Calu3 (cell line): Measurements from ENCODE around the gene ZDHHC6. TPM values are rescaled to one million over a fixed set of nuclear protein-coding genes. Genes with fewer than 3 reads are reported as not detected.
A peak's percentile ranks its signal among the peaks of the same experiment; 100 is the strongest.
"Not testable (repeated sequence)": the region's sequence is repeated elsewhere in the genome, so short reads cannot be mapped to it uniquely, and the experiment has no call there.

Experiments used
- BruUV-seq: library from RNA; stranded (reverse); fragments of 400-500 nt; replicated peaks from 2 replicates; lab custom pipeline; 2021; lab: Mats Ljungman, UMichigan
- CTCF ChIA-PET: fragments of 300-600 bp; sonication (Branson Sonifier 250); formaldehyde crosslinking; loops from one replicate; lab custom pipeline; 2022; ENCODE audit warnings: antibody characterized with exemption; lab: Charles Lee
- DNase-seq: peaks from one replicate; pipeline ENCODE4 v3.0.0; 2022
- H3K27ac Mint-ChIP-seq: one replicate; pipeline ENCODE4 v1.8.0; 2022; ENCODE audit warnings: mixed read lengths; ENCODE audit not compliant: unreplicated experiment
- H3K27me3 Mint-ChIP-seq: one replicate; pipeline ENCODE4 v1.8.0; 2022; ENCODE audit warnings: mixed read lengths; ENCODE audit not compliant: unreplicated experiment
- H3K36me3 Mint-ChIP-seq: one replicate; pipeline ENCODE4 v1.8.0; 2022; ENCODE audit warnings: mild to moderate bottlenecking, moderate library complexity, mixed read lengths; ENCODE audit not compliant: insufficient read depth, unreplicated experiment
- H3K4me1 Mint-ChIP-seq: one replicate; pipeline ENCODE4 v1.8.0; 2022; ENCODE audit warnings: mild to moderate bottlenecking, low read depth, mixed read lengths; ENCODE audit not compliant: unreplicated experiment
- H3K4me3 Mint-ChIP-seq: one replicate; pipeline ENCODE4 v1.8.0; 2022; ENCODE audit warnings: mild to moderate bottlenecking, low read depth, moderate library complexity, mixed read lengths; ENCODE audit not compliant: unreplicated experiment
- H3K9me3 Mint-ChIP-seq: one replicate; pipeline ENCODE4 v1.8.0; 2022; ENCODE audit warnings: low read depth, mixed read lengths; ENCODE audit not compliant: unreplicated experiment
- CTCF ChIP-seq: fragments of 200-600 bp; IDR thresholded peaks from one replicate; pipeline ENCODE4 v1.8.0; 2022; ENCODE audit warnings: antibody characterized with exemption; ENCODE audit not compliant: unreplicated experiment
- intact Hi-C: fragments of 100-400 bp; cut with micrococcal nuclease; formaldehyde crosslinking; loops from one replicate; pipeline ENCODE4 v1.10.0; 2022; ENCODE audit not compliant: unreplicated experiment
- total RNA-seq: library from RNA; stranded (reverse); gene quantifications from 2 replicates; pipeline ENCODE4 v1.2.3, GENCODE V29; 2022

The ZDHHC6 gene
- total RNA-seq, 1 experiment from 2014 or later, result 28.7 TPM

DNA sequence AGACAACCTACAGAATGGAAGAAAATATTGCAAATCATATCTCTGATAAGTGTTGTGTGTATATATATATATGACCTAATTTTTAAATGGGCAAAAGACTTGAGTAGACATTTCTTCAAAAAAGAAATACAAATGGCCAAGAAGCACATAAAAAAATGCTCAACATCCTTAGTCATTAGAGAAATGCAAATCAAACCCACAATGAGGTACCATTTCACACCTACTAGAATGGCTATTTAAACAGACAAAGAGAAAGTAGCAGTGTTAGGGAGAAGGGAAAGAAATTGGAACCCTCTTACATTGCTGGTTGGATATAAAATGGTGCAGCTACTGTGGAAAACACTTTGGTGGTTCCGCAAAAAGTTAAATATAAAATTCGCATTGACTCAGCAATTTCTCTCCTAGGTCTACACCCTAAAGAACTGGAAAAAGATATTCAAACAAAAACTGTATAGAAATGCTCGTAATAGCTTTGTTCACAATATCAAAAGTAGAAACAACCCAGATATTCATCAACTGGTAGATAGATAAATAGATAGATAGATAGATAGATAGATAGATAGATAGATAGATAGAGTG is 56.5 kb downstream of the ZDHHC6 start:
- H3K27ac Mint-ChIP-seq, result peak overlapping the region; percentile 92
- intact Hi-C loops, result loop anchor here (5.0 kb wide), 1 partner anchor 58 kb away; no protein-coding TSS in a partner anchor
- no peak overlapping the region for H3K4me3 Mint-ChIP-seq
- no peak for TF ChIP-seq CTCF
- DNase-seq, result no peak
- no peaks in the 10 kb centered on the region for H3K27me3 Mint-ChIP-seq
- peaks cover 11% of the 10 kb centered on the region for H3K36me3 Mint-ChIP-seq
- TSS peak; percentile 27 for BruUV-seq
- no peaks in the 10 kb centered on the region for H3K9me3 Mint-ChIP-seq
- H3K4me1 Mint-ChIP-seq, result peaks cover 44% of the 10 kb centered on the region
- CTCF ChIA-PET, result interaction anchor here (0.6 to 1.2 kb wide), 2 partner anchors 16 to 53 kb away, joined by 3 read pairs; no protein-coding TSS in a partner anchor

DNA sequence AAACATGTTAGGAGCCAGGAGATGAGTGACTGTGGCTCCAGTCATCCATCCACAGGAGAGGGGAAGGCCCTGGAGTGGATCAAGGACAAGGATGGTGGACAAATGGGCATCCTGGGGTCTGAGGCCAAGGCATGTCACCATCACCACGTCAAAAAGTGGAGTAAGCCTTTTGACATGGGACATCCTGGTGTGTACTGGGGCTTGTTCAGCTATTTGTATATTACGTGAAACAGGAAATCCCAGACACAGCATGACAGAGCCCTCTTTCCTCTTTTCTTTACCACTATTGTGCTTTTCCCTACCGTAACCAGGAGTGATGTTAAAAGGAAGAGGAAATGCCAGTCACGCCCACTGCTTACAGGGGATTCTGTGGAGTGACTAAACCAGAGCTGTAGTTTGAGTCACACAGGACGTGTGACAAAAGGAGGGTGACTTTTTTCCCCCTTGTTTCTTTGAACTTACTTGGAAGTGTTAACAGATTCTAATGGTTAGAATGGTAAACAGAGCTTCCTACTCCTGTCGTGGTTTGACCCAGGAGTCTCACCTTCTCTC is 57.4 kb downstream of the ZDHHC6 start:
- no peaks in the 10 kb centered on the region for H3K9me3 Mint-ChIP-seq
- TF ChIP-seq CTCF, result no peak
- CTCF ChIA-PET, result interaction anchor here (0.6 to 1.2 kb wide), 3 partner anchors 9 to 52 kb away, joined by 3 read pairs; no protein-coding TSS in a partner anchor
- peak; percentile 62 for DNase-seq
- H3K4me1 Mint-ChIP-seq, result peaks cover 53% of the 10 kb centered on the region
- BruUV-seq, result no TSS peak
- peaks cover 13% of the 10 kb centered on the region for H3K36me3 Mint-ChIP-seq
- intact Hi-C loops, result no loop called here
- no peak overlapping the region for H3K4me3 Mint-ChIP-seq
- peak overlapping the region; percentile 92 for H3K27ac Mint-ChIP-seq
- H3K27me3 Mint-ChIP-seq, result no peaks in the 10 kb centered on the region

- Mint-ChIP-seq H3K4me3 (no peak overlapping the region), H3K27ac (peak overlapping the region; percentile 92), H3K36me3 (peaks cover 18% of the 10 kb centered on the region), H3K9me3 (no peaks in the 10 kb centered on the region), H3K27me3 (no peaks in the 10 kb centered on the region), H3K4me1 (peaks cover 61% of the 10 kb centered on the region)
- intact Hi-C loops, result no loop called here
- CTCF ChIA-PET, result no interaction called here
- no TSS peak for BruUV-seq
- no peak for DNase-seq
- TF ChIP-seq CTCF, result no peak
Measured at GRCh38 chr10:112388548-112388947, 58.2 kb downstream of the ZDHHC6 start.

- intact Hi-C loops, BruUV-seq: not testable (repeated sequence)
- H3K27ac Mint-ChIP-seq, result peak overlapping the region; percentile 92
Measured at GRCh38 chr10:112388056-112388455, 58.7 kb downstream of the ZDHHC6 start.

DNA sequence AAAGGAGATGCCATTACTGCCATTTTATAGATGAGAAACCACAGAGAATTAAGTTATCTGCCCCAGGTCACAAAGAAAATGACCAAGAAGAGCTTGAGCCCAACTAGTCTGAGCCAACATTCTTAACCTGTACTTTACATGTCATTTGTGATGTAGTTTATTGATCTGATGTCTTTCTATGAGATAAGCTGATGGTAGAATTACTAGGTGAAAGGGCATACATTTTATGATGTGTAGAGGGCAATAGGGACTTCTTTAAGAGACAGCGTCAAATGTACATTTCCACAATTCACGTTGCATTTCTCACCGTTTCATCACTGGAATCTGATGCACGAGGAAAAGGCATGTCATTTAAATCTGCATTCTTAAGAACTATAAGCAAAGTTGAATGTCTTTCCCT is 61.5 kb downstream of the ZDHHC6 start:
- no peak for TF ChIP-seq CTCF
- Mint-ChIP-seq H3K4me3 (no peak overlapping the region), H3K4me1 (peaks cover 74% of the 10 kb centered on the region), H3K9me3 (no peaks in the 10 kb centered on the region), H3K27ac (peak overlapping the region; percentile 91), H3K36me3 (peaks cover 15% of the 10 kb centered on the region), H3K27me3 (no peaks in the 10 kb centered on the region)
- no peak for DNase-seq
- CTCF ChIA-PET, result interaction anchor here (1.0 kb wide), 1 partner anchor 9 kb away, joined by 3 read pairs; no protein-coding TSS in a partner anchor
- no TSS peak for BruUV-seq
- intact Hi-C loops, result no loop called here

More at GRCh38 chr10:112388056-112388455, 58.7 kb downstream of the ZDHHC6 start:
- peaks cover 22% of the 10 kb centered on the region for H3K36me3 Mint-ChIP-seq
- peaks cover 66% of the 10 kb centered on the region for H3K4me1 Mint-ChIP-seq
- H3K27me3 Mint-ChIP-seq, DNase-seq, H3K4me3 Mint-ChIP-seq, CTCF ChIA-PET, H3K9me3 Mint-ChIP-seq: not testable (repeated sequence)
